H9 (cell line): ENCODE measurements around the gene PTPRH. TPM values are rescaled to one million over a fixed set of nuclear protein-coding genes. Genes with fewer than 3 reads are reported as not detected.

Experiments
- DNase-seq: peaks from one replicate; pipeline ENCODE4 v3.0.0-alpha.2; 2017
- H2AFZ ChIP-seq: one replicate; pipeline ENCODE4 v1.6.1; 2013; ENCODE audit warnings: mild to moderate bottlenecking, low read length, control low read depth, moderate library complexity
- H2AK5ac ChIP-seq: 2 replicates; pipeline ENCODE4 v1.6.1; 2013; ENCODE audit warnings: low read length, control low read depth, mixed read lengths; ENCODE audit not compliant: insufficient read length
- H2BK120ac ChIP-seq: one replicate; pipeline ENCODE4 v1.6.1; 2013; ENCODE audit warnings: low read depth, mild to moderate bottlenecking, low read length, control low read depth, inconsistent platforms; ENCODE audit not compliant: poor library complexity, severe bottlenecking
- H2BK12ac ChIP-seq: 2 replicates; pipeline ENCODE4 v1.6.1; 2013; ENCODE audit warnings: low read length, control low read depth, mixed read lengths, low read depth; ENCODE audit not compliant: insufficient read length
- H2BK15ac ChIP-seq: 2 replicates; pipeline ENCODE4 v1.6.1; 2013; ENCODE audit warnings: low read depth, low read length, control low read depth
- H2BK20ac ChIP-seq: one replicate; pipeline ENCODE4 v1.6.1; 2013; ENCODE audit warnings: low read depth, mild to moderate bottlenecking, low read length, control low read depth, inconsistent platforms; ENCODE audit not compliant: poor library complexity, severe bottlenecking
- H2BK5ac ChIP-seq: 2 replicates; pipeline ENCODE4 v1.6.1; 2013; ENCODE audit warnings: low read length, control low read depth, mixed read lengths; ENCODE audit not compliant: insufficient read length
- H3K14ac ChIP-seq: 2 replicates; pipeline ENCODE4 v1.6.1; 2013; ENCODE audit warnings: low read length, control low read depth; ENCODE audit not compliant: insufficient read depth
- H3K18ac ChIP-seq: 2 replicates; pipeline ENCODE4 v1.6.1; 2013; ENCODE audit warnings: low read depth, mild to moderate bottlenecking, mixed read lengths, low read length, control low read depth; ENCODE audit not compliant: insufficient read length
- H3K23ac ChIP-seq: 2 replicates; pipeline ENCODE4 v1.6.1; 2013; ENCODE audit warnings: low read length, control low read depth, mixed read lengths, low read depth; ENCODE audit not compliant: insufficient read length
- H3K23me2 ChIP-seq: 2 replicates; pipeline ENCODE4 v1.6.1; 2013; ENCODE audit warnings: low read depth, mild to moderate bottlenecking, mixed read lengths, low read length, control low read depth; ENCODE audit not compliant: insufficient read length, poor library complexity, severe bottlenecking
- H3K27ac ChIP-seq: 2 replicates; pipeline ENCODE4 v1.5.1; 2013; ENCODE audit warnings: low read length, control low read depth, mixed read lengths, low read depth; ENCODE audit not compliant: insufficient read length
- H3K27me3 ChIP-seq: 2 replicates; pipeline ENCODE4 v1.6.1; 2013; ENCODE audit warnings: low read length, control low read depth, inconsistent platforms; ENCODE audit not compliant: insufficient read depth
- H3K4ac ChIP-seq: 2 replicates; pipeline ENCODE4 v1.6.1; 2013; ENCODE audit warnings: low read depth, mild to moderate bottlenecking, control low read depth, inconsistent platforms, low read length, moderate library complexity
- H3K4me1 ChIP-seq: 2 replicates; pipeline ENCODE4 v1.6.1; 2013; ENCODE audit warnings: low read length, control low read depth, inconsistent platforms; ENCODE audit not compliant: insufficient read depth
- H3K4me2 ChIP-seq: 2 replicates; pipeline ENCODE4 v1.6.1; 2013; ENCODE audit warnings: low read length, control low read depth, mixed read lengths; ENCODE audit not compliant: insufficient read length, insufficient read depth
- H3K56ac ChIP-seq: 2 replicates; pipeline ENCODE4 v1.6.1; 2013; ENCODE audit warnings: low read depth, mild to moderate bottlenecking, mixed read lengths, low read length, control low read depth; ENCODE audit not compliant: insufficient read length
- H3K79me1 ChIP-seq: 2 replicates; pipeline ENCODE4 v1.6.1; 2013; ENCODE audit warnings: low read depth, mild to moderate bottlenecking, moderate library complexity, low read length, control low read depth, inconsistent platforms; ENCODE audit not compliant: insufficient read depth, poor library complexity, severe bottlenecking
- H3K79me2 ChIP-seq: 2 replicates; pipeline ENCODE4 v1.6.1; 2013; ENCODE audit warnings: low read length, control low read depth, inconsistent platforms; ENCODE audit not compliant: insufficient read depth
- H3K9ac ChIP-seq: 2 replicates; pipeline ENCODE4 v1.6.1; 2013; ENCODE audit warnings: low read length, control low read depth, mixed read lengths; ENCODE audit not compliant: insufficient read length; ENCODE audit errors: extremely low read depth
- H3K9me3 ChIP-seq: one replicate; pipeline ENCODE4 v1.6.1; 2013; ENCODE audit warnings: low read depth, low read length, inconsistent platforms; ENCODE audit not compliant: control insufficient read depth
- H3T11ph ChIP-seq: one replicate; pipeline ENCODE4 v1.6.1; 2013; ENCODE audit warnings: mild to moderate bottlenecking, low read length, control low read depth, inconsistent platforms
- H4K20me1 ChIP-seq: one replicate; pipeline ENCODE4 v1.6.1; 2013; ENCODE audit not compliant: control insufficient read depth, insufficient read length, insufficient read depth
- H4K5ac ChIP-seq: 2 replicates; pipeline ENCODE4 v1.6.1; 2013; ENCODE audit warnings: low read depth, mild to moderate bottlenecking, mixed read lengths, low read length, control low read depth; ENCODE audit not compliant: insufficient read length
- H4K8ac ChIP-seq: replicated peaks from 2 replicates; pipeline ENCODE4 v1.6.1; 2013; ENCODE audit warnings: low read length, control low read depth, mixed read lengths, low read depth; ENCODE audit not compliant: insufficient read length
- H4K91ac ChIP-seq: 2 replicates; pipeline ENCODE4 v1.6.1; 2013; ENCODE audit warnings: low read depth, mild to moderate bottlenecking, moderate library complexity, mixed read lengths, low read length, control low read depth; ENCODE audit not compliant: insufficient read length
- H3K27ac Mint-ChIP-seq, 3 experiments: 2 replicates in 2 of 3; 3 replicates in 1 of 3; pipeline ENCODE4 v1.8.0; 2020 to 2021; ENCODE audit warnings: mixed read lengths in 3 of 3, mild to moderate bottlenecking in 1 of 3, moderate library complexity in 1 of 3
- H3K27me3 Mint-ChIP-seq: 2 replicates; pipeline ENCODE4 v1.8.0; 2021; ENCODE audit warnings: low read depth, mild to moderate bottlenecking, moderate library complexity, mixed read lengths
- H3K36me3 Mint-ChIP-seq, 3 experiments: 2 replicates in 2 of 3; 3 replicates in 1 of 3; pipeline ENCODE4 v1.8.0; 2020 to 2021; ENCODE audit warnings: low read depth in 3 of 3, mixed read lengths in 3 of 3; ENCODE audit not compliant: insufficient read depth in 1 of 3
- H3K4me1 Mint-ChIP-seq, 2 experiments: 2 replicates each; pipeline ENCODE4 v1.8.0; 2020; ENCODE audit warnings: mixed read lengths in 2 of 2
- H3K4me3 Mint-ChIP-seq, 2 experiments: 2 replicates in 1 of 2; 3 replicates in 1 of 2; pipeline ENCODE4 v1.8.0; 2020 to 2021; ENCODE audit warnings: mild to moderate bottlenecking in 2 of 2, mixed read lengths in 2 of 2, moderate library complexity in 1 of 2
- H3K9me3 Mint-ChIP-seq, 2 experiments: 2 replicates in 1 of 2; 3 replicates in 1 of 2; pipeline ENCODE4 v1.8.0; 2020; ENCODE audit warnings: mild to moderate bottlenecking in 2 of 2, mixed read lengths in 2 of 2, moderate library complexity in 1 of 2
- WGBS: extraction: QIAGEN DNeasy Blood & Tissue Kit; methylation state at CpG from one replicate; pipeline ENCODE4 v1.1.7; 2013; ENCODE audit warnings: missing lambda C conversion rate, low lambda C conversion rate, mixed read lengths; ENCODE audit not compliant: insufficient read length; ENCODE audit errors: extremely low coverage; 5-methylcytosine and 5-hydroxymethylcytosine counted together
- total RNA-seq: library from RNA; stranded (reverse); gene quantifications from 2 replicates; pipeline ENCODE4 v1.2.1, GENCODE V29; 2021
- TF ChIP-seq, protein P1 (sequence below): fragments of 200-600 bp; sonication (generic); conservative IDR thresholded peaks from 3 replicates; pipeline ENCODE4 v1.8.0; 2021; ENCODE audit warnings: antibody characterized with exemption, mild to moderate bottlenecking

The PTPRH gene
- total RNA-seq, 1 experiment from 2014 or later = 0.24 TPM

DNA sequence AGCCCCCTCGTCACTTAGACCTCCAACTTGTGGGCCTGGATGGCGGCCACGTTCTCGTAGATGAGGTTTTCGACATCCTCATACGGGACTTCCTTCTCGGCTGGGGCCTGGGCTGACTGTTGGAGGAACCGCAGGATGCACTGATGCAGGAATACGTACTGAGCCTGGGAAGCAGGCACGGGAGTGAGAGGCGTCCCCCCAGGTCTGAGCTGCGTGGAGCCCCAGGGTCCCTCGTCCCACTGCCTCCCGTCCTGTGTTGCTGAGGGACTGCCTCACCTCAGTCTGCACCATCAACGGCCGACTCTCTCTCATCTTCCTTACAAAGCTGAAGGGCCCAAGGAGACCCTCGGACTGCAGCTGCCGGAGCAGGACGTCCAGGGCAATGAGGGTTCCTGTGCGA, 27.6 kb downstream of the PTPRH start:
- peaks cover 11% of the 10 kb centered on the region; the same call in 1 of the 2 replicates for H3K27me3 ChIP-seq
- no peaks in the 10 kb centered on the region for H3K4me1 ChIP-seq
- no peak for DNase-seq
- H3K4me2 ChIP-seq = no peak overlapping the region
- H4K91ac ChIP-seq = no peak overlapping the region
- H3K9ac ChIP-seq = no peak overlapping the region
- no peak overlapping the region for H4K5ac ChIP-seq
- H3K18ac ChIP-seq = no peak overlapping the region
- no peak overlapping the region for H2BK5ac ChIP-seq
- no peak overlapping the region for H2BK12ac ChIP-seq
- H3K79me2 ChIP-seq = no peaks in the 10 kb centered on the region
- H2BK120ac ChIP-seq = no peak overlapping the region
- H3K56ac ChIP-seq = no peak overlapping the region
- H2BK20ac ChIP-seq = no peak overlapping the region
- no peak overlapping the region for H3K27ac ChIP-seq
- no peak overlapping the region for H2AFZ ChIP-seq
- no peaks in the 10 kb centered on the region for H3K79me1 ChIP-seq
- H3K36me3 Mint-ChIP-seq = no peaks in the 10 kb centered on the region; a peak in 1 of 7 replicates
- TF ChIP-seq, protein P1, sequence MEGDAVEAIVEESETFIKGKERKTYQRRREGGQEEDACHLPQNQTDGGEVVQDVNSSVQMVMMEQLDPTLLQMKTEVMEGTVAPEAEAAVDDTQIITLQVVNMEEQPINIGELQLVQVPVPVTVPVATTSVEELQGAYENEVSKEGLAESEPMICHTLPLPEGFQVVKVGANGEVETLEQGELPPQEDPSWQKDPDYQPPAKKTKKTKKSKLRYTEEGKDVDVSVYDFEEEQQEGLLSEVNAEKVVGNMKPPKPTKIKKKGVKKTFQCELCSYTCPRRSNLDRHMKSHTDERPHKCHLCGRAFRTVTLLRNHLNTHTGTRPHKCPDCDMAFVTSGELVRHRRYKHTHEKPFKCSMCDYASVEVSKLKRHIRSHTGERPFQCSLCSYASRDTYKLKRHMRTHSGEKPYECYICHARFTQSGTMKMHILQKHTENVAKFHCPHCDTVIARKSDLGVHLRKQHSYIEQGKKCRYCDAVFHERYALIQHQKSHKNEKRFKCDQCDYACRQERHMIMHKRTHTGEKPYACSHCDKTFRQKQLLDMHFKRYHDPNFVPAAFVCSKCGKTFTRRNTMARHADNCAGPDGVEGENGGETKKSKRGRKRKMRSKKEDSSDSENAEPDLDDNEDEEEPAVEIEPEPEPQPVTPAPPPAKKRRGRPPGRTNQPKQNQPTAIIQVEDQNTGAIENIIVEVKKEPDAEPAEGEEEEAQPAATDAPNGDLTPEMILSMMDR = no peak
- H3K9me3 ChIP-seq = no peaks in the 10 kb centered on the region
- H3K23ac ChIP-seq = no peak overlapping the region
- H3K4ac ChIP-seq = no peak overlapping the region
- H2BK15ac ChIP-seq = no peak overlapping the region
- no peak overlapping the region for H4K8ac ChIP-seq
- H3K27me3 Mint-ChIP-seq = peaks cover 76% of the 10 kb centered on the region
- H3K23me2 ChIP-seq = peaks cover 5% of the 10 kb centered on the region
- H3K4me1 Mint-ChIP-seq = peaks cover 9 to 20% of the 10 kb centered on the region in 2 experiments
- H3K4me3 Mint-ChIP-seq = no peak overlapping the region
- no peak overlapping the region for H2AK5ac ChIP-seq
- peaks cover 0 to 2% of the 10 kb centered on the region in 2 experiments; a peak in 1 of 5 replicates for H3K9me3 Mint-ChIP-seq
- no peaks in the 10 kb centered on the region for H4K20me1 ChIP-seq
- no peak overlapping the region for H3K27ac Mint-ChIP-seq
- H3K14ac ChIP-seq = no peak overlapping the region; the same call in 1 of the 2 replicates
- no peak overlapping the region for H3T11ph ChIP-seq
- WGBS = no CpG with 5 or more reads among the region's 20 CpGs
